GM23338 (cell line): Measurements from ENCODE around the gene TCP11L2.

ENCODE experiments used
- CTCF ChIP-seq, 2 experiments: fragments of 200-600 bp in 1 of 2; sonication (generic) in 1 of 2; conservative IDR thresholded peaks; 2 replicates each; pipeline versions ENCODE4 v1.5.1 to v1.6.1; 2016 to 2017; ENCODE audit warnings: antibody characterized with exemption in 2 of 2, low read depth in 2 of 2, mild to moderate bottlenecking in 2 of 2, moderate library complexity in 1 of 2
- ETS1 ChIP-seq: IDR thresholded peaks from 2 replicates; pipeline ENCODE4 v1.6.1; 2016; ENCODE audit warnings: antibody characterized with exemption
- EZH2 ChIP-seq: fragments of 200-600 bp; sonication (generic); IDR thresholded peaks from one replicate; pipeline ENCODE4 v1.8.0; 2017; ENCODE audit warnings: antibody characterized with exemption, mild to moderate bottlenecking, low read depth; ENCODE audit not compliant: unreplicated experiment
- EZH2phosphoT487 ChIP-seq: fragments of 200-600 bp; sonication (generic); IDR thresholded peaks from one replicate; pipeline ENCODE4 v1.8.1; 2018; ENCODE audit warnings: antibody characterized with exemption; ENCODE audit not compliant: unreplicated experiment
- JUNB ChIP-seq: IDR thresholded peaks from one replicate; pipeline ENCODE4 v1.6.1; 2016; ENCODE audit warnings: antibody characterized with exemption; ENCODE audit not compliant: unreplicated experiment
- POLR2AphosphoS5 ChIP-seq: IDR thresholded peaks from 2 replicates; pipeline ENCODE4 v1.6.1; 2016; ENCODE audit warnings: antibody characterized with exemption, low read depth
- TF ChIP-seq, protein P1 (sequence below): IDR thresholded peaks from one replicate; pipeline ENCODE4 v1.6.1; 2018; ENCODE audit warnings: antibody characterized with exemption; ENCODE audit not compliant: unreplicated experiment

GRCh38 chr12:106323537-106323936 lies 21.0 kb downstream of the TCP11L2 start:
- TF ChIP-seq JUNB (no peak), CTCF (conservative IDR thresholded peaks at IDR 0.05; ENCODE audit: low read depth in 2 of 2) (no peak), EZH2phosphoT487 (no peak), POLR2AphosphoS5 (no peak), EZH2 (no peak), ETS1 (no peak)
- TF ChIP-seq, protein P1, sequence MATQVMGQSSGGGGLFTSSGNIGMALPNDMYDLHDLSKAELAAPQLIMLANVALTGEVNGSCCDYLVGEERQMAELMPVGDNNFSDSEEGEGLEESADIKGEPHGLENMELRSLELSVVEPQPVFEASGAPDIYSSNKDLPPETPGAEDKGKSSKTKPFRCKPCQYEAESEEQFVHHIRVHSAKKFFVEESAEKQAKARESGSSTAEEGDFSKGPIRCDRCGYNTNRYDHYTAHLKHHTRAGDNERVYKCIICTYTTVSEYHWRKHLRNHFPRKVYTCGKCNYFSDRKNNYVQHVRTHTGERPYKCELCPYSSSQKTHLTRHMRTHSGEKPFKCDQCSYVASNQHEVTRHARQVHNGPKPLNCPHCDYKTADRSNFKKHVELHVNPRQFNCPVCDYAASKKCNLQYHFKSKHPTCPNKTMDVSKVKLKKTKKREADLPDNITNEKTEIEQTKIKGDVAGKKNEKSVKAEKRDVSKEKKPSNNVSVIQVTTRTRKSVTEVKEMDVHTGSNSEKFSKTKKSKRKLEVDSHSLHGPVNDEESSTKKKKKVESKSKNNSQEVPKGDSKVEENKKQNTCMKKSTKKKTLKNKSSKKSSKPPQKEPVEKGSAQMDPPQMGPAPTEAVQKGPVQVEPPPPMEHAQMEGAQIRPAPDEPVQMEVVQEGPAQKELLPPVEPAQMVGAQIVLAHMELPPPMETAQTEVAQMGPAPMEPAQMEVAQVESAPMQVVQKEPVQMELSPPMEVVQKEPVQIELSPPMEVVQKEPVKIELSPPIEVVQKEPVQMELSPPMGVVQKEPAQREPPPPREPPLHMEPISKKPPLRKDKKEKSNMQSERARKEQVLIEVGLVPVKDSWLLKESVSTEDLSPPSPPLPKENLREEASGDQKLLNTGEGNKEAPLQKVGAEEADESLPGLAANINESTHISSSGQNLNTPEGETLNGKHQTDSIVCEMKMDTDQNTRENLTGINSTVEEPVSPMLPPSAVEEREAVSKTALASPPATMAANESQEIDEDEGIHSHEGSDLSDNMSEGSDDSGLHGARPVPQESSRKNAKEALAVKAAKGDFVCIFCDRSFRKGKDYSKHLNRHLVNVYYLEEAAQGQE, result no peak
